Activated CD4-positive, alpha-beta T cell treated with anti-CD3 and anti-CD28 coated beads, Interleukin-2, amount 10 ng/mL, durations not matched to agents 7 days and 5 days (primary cell): Measurements from ENCODE around the gene THUMPD1. TPM values are rescaled to one million over a fixed set of nuclear protein-coding genes. Genes with fewer than 3 reads are reported as not detected.

Source experiments
- CTCF ChIA-PET: fragments of 350-600 bp; sonication (Branson Sonifier 250); formaldehyde crosslinking; loops from one replicate; lab custom pipeline; 2021; ENCODE audit warnings: antibody characterized with exemption; lab: Charles Lee
- POLR2A ChIA-PET: fragments of 350-600 bp; sonication (Branson Sonifier 250); formaldehyde crosslinking; loops from one replicate; lab custom pipeline; 2021; ENCODE audit warnings: antibody characterized with exemption; lab: Charles Lee
- DNase-seq: peaks from one replicate; pipeline ENCODE4 v3.0.0-alpha.2; 2020
- H3K27ac Mint-ChIP-seq: one replicate; pipeline ENCODE4 v1.8.0; 2021; ENCODE audit warnings: mild to moderate bottlenecking, moderate library complexity, mixed read lengths
- H3K27me3 Mint-ChIP-seq: one replicate; pipeline ENCODE4 v1.8.0; 2021; ENCODE audit warnings: mixed read lengths
- H3K36me3 Mint-ChIP-seq: one replicate; pipeline ENCODE4 v1.8.0; 2021; ENCODE audit warnings: low read depth, mixed read lengths
- H3K4me1 Mint-ChIP-seq: one replicate; pipeline ENCODE4 v1.8.0; 2021; ENCODE audit warnings: mixed read lengths
- H3K4me3 Mint-ChIP-seq: one replicate; pipeline ENCODE4 v1.8.0; 2021; ENCODE audit warnings: mild to moderate bottlenecking, moderate library complexity, mixed read lengths
- H3K9me3 Mint-ChIP-seq: one replicate; pipeline ENCODE4 v1.8.0; 2021; ENCODE audit warnings: mixed read lengths
- total RNA-seq, 2 experiments: library from RNA; stranded (reverse); gene quantifications; one replicate each; pipeline ENCODE4 v1.2.3, GENCODE V29; 2021

The THUMPD1 gene, protein sequence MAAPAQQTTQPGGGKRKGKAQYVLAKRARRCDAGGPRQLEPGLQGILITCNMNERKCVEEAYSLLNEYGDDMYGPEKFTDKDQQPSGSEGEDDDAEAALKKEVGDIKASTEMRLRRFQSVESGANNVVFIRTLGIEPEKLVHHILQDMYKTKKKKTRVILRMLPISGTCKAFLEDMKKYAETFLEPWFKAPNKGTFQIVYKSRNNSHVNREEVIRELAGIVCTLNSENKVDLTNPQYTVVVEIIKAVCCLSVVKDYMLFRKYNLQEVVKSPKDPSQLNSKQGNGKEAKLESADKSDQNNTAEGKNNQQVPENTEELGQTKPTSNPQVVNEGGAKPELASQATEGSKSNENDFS
- 10 to 100 TPM; 42.9 to 43.1 TPM for total RNA-seq

GRCh38 chr16:20741554-20742285, at the start of gene THUMPD1:
Gene THUMPD1, minus strand, starts transcription at chr16:20741818. Its CDS starts 79 bp downstream, at chr16:20741739.
- ChIA-PET CTCF (interaction anchor here (1.0 to 1.8 kb wide), 2 partner anchors 13 to 22 kb away, joined by 3 to 7 read pairs; partner anchors contain the start of gene ACSM3), POLR2A (interaction anchor here (1.0 to 1.1 kb wide), 2 partner anchors 22 to 65 kb away, joined by 3 read pairs; partner anchors contain the start of gene ACSM3)
- H3K27me3 Mint-ChIP-seq: no peaks in the 10 kb centered on the region
- peak within 1 kb of the TSS; percentile 98 for H3K27ac Mint-ChIP-seq
- peaks cover 27% of the 10 kb centered on the region for H3K4me1 Mint-ChIP-seq
- peaks cover 15% of the 10 kb centered on the region for H3K36me3 Mint-ChIP-seq
- DNase-seq: peak; percentile 98
- H3K9me3 Mint-ChIP-seq: no peaks in the 10 kb centered on the region
- peak within 1 kb of the TSS; percentile 90 for H3K4me3 Mint-ChIP-seq

DNA sequence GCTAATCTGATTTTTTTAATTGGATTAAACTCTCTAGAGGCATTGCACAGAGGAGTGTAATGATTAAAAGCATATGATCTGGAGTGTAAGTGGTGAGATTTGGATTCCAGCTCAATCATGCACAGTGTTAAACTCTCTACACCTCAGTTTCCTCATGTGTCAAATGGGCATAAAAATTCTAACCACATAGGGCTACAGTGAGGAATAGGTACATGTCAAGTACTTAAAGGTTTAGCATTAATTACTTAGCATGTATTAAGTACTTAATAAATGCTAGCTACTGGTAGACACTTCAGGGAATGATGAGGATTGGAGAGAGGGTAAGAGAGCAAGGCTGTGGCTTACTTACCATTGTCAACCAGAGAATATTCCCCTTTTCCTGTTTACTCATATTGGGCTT, 47.5 kb upstream of the THUMPD1 start:
- POLR2A ChIA-PET: no interaction called here
- Mint-ChIP-seq H3K4me3 (no peak overlapping the region), H3K27me3 (no peaks in the 10 kb centered on the region), H3K36me3 (no peaks in the 10 kb centered on the region), H3K27ac (no peak overlapping the region), H3K4me1 (no peaks in the 10 kb centered on the region), H3K9me3 (no peaks in the 10 kb centered on the region)
- DNase-seq: no peak
- CTCF ChIA-PET: interaction anchor here (0.5 to 1.9 kb wide), 2 partner anchors 11 to 46 kb away, joined by 4 to 5 read pairs; no protein-coding TSS in a partner anchor

DNA sequence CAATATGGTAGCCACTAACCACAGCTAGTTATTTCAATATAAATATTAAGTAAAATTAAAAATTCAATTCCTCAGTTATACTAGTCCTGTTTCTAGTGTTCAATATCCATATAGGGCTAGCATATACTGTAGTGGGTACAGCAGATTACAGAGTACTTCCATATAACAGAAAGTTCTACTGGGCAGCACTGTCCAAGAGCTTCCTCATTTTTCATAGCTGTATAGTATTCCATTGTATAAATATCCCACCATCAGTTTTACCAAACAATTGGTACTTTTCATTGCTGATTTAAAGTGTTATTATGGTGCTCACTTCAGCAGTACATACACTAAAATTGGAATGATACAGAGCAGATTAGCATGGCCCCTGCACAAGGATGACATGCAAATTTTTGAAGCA, 42.6 kb upstream of the THUMPD1 start:
- Mint-ChIP-seq H3K4me3 (no peak overlapping the region), H3K36me3 (no peaks in the 10 kb centered on the region), H3K27me3 (no peaks in the 10 kb centered on the region), H3K9me3 (no peaks in the 10 kb centered on the region), H3K27ac (no peak overlapping the region), H3K4me1 (no peaks in the 10 kb centered on the region)
- ChIA-PET POLR2A (no interaction called here), CTCF (no interaction called here)
- DNase-seq: no peak

- Mint-ChIP-seq H3K4me3 (no peak overlapping the region), H3K27ac (no peak overlapping the region), H3K9me3 (no peaks in the 10 kb centered on the region), H3K4me1 (no peaks in the 10 kb centered on the region), H3K27me3 (no peaks in the 10 kb centered on the region), H3K36me3 (no peaks in the 10 kb centered on the region)
- CTCF ChIA-PET: interaction anchor here (0.7 to 1.0 kb wide), 3 partner anchors 10 to 251 kb away, joined by 3 to 4 read pairs (median 3); no protein-coding TSS in a partner anchor
- DNase-seq: no peak
- POLR2A ChIA-PET: no interaction called here
Observed at GRCh38 chr16:20782470-20782869, 40.9 kb upstream of the THUMPD1 start.

- Mint-ChIP-seq H3K9me3 (no peaks in the 10 kb centered on the region), H3K4me1 (no peaks in the 10 kb centered on the region), H3K36me3 (no peaks in the 10 kb centered on the region), H3K27ac (no peak overlapping the region), H3K27me3 (no peaks in the 10 kb centered on the region), H3K4me3 (no peak overlapping the region)
- ChIA-PET POLR2A (interaction anchor here (0.7 kb wide), 1 partner anchor 48 kb away, joined by 4 read pairs; no protein-coding TSS in a partner anchor), CTCF (no interaction called here)
- no peak for DNase-seq
Observed at GRCh38 chr16:20781697-20782096, 40.1 kb upstream of the THUMPD1 start.

DNA sequence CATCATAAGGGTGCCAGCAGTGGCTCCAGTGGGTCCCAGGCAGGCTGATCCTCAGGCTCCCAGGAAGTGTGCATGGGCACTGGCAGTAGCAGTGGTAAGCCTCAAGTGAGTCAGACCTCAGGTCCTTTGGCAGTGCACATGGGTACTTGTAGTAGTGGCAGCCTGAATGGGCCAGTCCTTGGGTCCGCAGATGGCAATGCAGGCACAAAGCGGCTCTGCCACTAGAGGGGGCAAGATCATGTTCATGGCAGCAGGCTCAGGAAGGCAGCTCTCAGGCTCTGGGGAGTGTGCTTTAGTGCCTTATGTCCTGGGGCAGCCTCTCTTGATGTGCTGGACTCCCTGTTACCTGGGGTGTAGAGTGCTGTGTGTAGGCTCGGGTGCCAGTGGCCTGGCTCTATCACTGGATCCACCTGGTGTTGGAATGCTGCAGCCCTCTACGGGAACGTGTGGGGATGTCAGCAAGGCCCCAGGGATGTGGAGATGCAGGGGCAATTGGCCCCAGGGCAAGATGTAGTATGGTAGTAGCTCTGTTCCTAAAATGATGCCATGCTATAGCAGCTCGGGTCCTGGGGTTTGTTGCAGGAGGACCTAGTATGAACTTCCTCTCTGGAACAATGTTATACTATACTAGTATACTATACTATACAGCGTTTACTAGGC, 33.2 kb upstream of the THUMPD1 start:
- Mint-ChIP-seq H3K27ac (no peak overlapping the region), H3K36me3 (no peaks in the 10 kb centered on the region), H3K9me3 (no peaks in the 10 kb centered on the region), H3K4me1 (peaks cover 1% of the 10 kb centered on the region), H3K27me3 (no peaks in the 10 kb centered on the region), H3K4me3 (no peak overlapping the region)
- DNase-seq: peak; percentile 75
- POLR2A ChIA-PET: no interaction called here
- CTCF ChIA-PET: interaction anchor here (0.9 to 2.1 kb wide), 5 partner anchors 10 to 308 kb away, joined by 3 to 8 read pairs (median 4); no protein-coding TSS in a partner anchor

GRCh38 chr16:20773679-20774078, 32.1 kb upstream of the THUMPD1 start:
- Mint-ChIP-seq H3K36me3 (no peaks in the 10 kb centered on the region), H3K4me3 (no peak overlapping the region), H3K27ac (no peak overlapping the region), H3K9me3 (no peaks in the 10 kb centered on the region), H3K4me1 (peaks cover 1% of the 10 kb centered on the region), H3K27me3 (no peaks in the 10 kb centered on the region)
- DNase-seq: no peak
- ChIA-PET CTCF (interaction anchor here (0.7 to 1.5 kb wide), 2 partner anchors 14 kb away, joined by 4 to 5 read pairs; no protein-coding TSS in a partner anchor), POLR2A (no interaction called here)

DNA sequence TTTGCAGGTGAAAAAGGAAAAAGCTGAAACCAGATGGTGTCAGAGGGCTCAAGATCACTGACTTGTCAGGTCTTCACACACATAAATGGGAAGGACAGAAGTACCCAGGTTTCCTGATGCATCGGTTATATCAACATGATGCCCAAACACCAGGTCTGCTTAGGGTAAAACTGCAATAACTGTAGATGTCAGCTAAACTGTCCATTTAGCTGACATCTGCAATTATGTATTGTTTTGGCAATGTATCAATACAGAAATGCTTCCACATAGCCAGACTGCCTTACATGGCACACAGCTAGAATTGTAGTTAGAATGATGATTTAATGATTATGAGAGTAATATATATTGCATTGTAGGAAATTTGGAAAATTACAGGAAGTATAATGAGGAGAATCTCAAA, 27.2 kb upstream of the THUMPD1 start:
- ChIA-PET CTCF (no interaction called here), POLR2A (no interaction called here)
- H3K4me1 Mint-ChIP-seq: peaks cover 11% of the 10 kb centered on the region
- no peaks in the 10 kb centered on the region for H3K27me3 Mint-ChIP-seq
- no peak overlapping the region for H3K4me3 Mint-ChIP-seq
- DNase-seq: no peak
- H3K9me3 Mint-ChIP-seq: no peaks in the 10 kb centered on the region
- no peak overlapping the region for H3K27ac Mint-ChIP-seq
- no peaks in the 10 kb centered on the region for H3K36me3 Mint-ChIP-seq

DNA sequence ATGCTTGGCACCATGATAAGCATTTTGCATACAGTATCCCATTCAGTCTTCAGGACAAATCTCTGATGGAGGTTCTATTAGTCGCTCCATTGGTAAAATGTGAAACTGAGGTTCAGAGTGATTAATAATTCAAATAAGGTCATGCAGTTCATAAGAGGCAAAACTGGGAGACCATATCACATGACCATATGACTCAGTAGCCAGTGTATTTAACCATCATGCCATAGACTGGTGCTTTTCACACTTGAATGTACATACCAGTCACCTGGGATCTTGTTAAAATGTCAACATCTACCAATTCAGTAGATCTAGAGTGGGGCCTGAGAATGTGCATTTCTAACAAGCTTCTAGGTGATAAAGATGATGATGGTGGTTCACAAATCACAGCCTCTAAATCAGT, 26.5 kb upstream of the THUMPD1 start:
- Mint-ChIP-seq H3K4me3 (no peak overlapping the region), H3K27me3 (no peaks in the 10 kb centered on the region), H3K36me3 (peaks cover 3% of the 10 kb centered on the region), H3K27ac (no peak overlapping the region), H3K4me1 (peaks cover 18% of the 10 kb centered on the region), H3K9me3 (no peaks in the 10 kb centered on the region)
- DNase-seq: no peak
- ChIA-PET POLR2A (no interaction called here), CTCF (no interaction called here)

DNA sequence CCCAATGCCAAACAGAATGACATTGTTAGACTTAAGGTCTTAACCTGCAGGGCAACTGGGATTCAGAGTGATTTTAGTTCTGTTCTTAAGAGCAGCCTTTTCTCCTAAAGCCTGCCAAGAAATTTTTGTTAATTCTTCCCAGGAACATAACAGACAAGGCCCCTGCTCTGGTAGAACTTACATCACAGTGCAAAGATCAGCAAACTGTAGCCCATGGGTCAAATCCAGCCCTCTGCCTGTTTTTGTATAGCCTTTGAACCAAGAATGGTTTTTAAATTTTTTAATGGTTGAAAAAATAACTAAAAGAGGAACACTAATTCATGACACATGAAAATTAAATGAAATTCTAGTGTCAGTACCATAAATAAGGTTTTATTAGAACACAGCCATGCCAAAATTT, 26.0 kb upstream of the THUMPD1 start:
- CTCF ChIA-PET: no interaction called here
- no peaks in the 10 kb centered on the region for H3K27me3 Mint-ChIP-seq

GRCh38 chr16:20766294-20766693, 24.7 kb upstream of the THUMPD1 start:
- no peaks in the 10 kb centered on the region for H3K27me3 Mint-ChIP-seq
- ChIA-PET POLR2A (no interaction called here), CTCF (interaction anchor here (2.1 kb wide), 1 partner anchor 9 kb away, joined by 8 read pairs; no protein-coding TSS in a partner anchor)
- DNase-seq: no peak
- H3K9me3 Mint-ChIP-seq: peaks cover 11% of the 10 kb centered on the region
- H3K27ac Mint-ChIP-seq: no peak overlapping the region
- no peak overlapping the region for H3K4me3 Mint-ChIP-seq
- H3K4me1 Mint-ChIP-seq: peaks cover 28% of the 10 kb centered on the region
- peaks cover 12% of the 10 kb centered on the region for H3K36me3 Mint-ChIP-seq

More for the DNA sequence above, 26.0 kb upstream of the THUMPD1 start:
- DNase-seq: no peak
- POLR2A ChIA-PET: no interaction called here
- H3K4me3 Mint-ChIP-seq: no peak overlapping the region
- H3K27ac Mint-ChIP-seq: no peak overlapping the region
- peaks cover 2% of the 10 kb centered on the region for H3K9me3 Mint-ChIP-seq
- H3K4me1 Mint-ChIP-seq: peaks cover 23% of the 10 kb centered on the region
- H3K36me3 Mint-ChIP-seq: peaks cover 6% of the 10 kb centered on the region

GRCh38 chr16:20765732-20766131, 24.1 kb upstream of the THUMPD1 start:
- peaks cover 11% of the 10 kb centered on the region for H3K9me3 Mint-ChIP-seq
- ChIA-PET POLR2A (no interaction called here), CTCF (interaction anchor here (1.8 to 2.1 kb wide), 2 partner anchors 10 to 12 kb away, joined by 4 to 8 read pairs; no protein-coding TSS in a partner anchor)
- no peak overlapping the region for H3K4me3 Mint-ChIP-seq
- H3K36me3 Mint-ChIP-seq: peaks cover 12% of the 10 kb centered on the region
- no peak for DNase-seq
- no peaks in the 10 kb centered on the region for H3K27me3 Mint-ChIP-seq
- peaks cover 28% of the 10 kb centered on the region for H3K4me1 Mint-ChIP-seq
- no peak overlapping the region for H3K27ac Mint-ChIP-seq
